ENCODE measurements around the gene PRKAR1B. TPM values are rescaled to one million over a fixed set of nuclear protein-coding genes. Genes with fewer than 3 reads are reported as not detected.

The PRKAR1B gene
- total RNA-seq, 1 donor from 2014 or later: 14.7 TPM

DNA sequence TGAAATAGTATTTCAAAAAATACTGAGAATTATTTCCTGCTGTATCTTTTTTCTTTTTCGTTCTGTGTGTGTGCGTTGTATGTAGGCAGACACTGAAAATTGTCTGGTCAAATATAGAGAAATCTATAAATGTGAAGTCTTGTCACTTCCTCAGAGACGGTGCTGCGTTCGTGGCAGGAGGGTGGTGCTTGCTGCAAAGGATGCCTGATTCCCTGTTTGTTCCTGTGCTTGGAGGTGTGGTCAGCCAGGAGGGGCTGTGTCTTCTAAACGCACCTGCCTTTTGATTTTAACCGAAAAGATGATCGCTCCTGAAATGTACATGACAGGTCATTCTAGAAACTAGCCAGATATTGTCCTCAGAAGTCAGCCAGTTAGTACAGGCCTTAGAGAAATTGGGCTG is 32.5 kb upstream of the PRKAR1B start:
- Histone ChIP-seq H3K4me2 (ENCODE audit: low read length) (no peak overlapping the region), H3K9ac (ENCODE audit: low read length) (no peak overlapping the region), H2AFZ (ENCODE audit: low read depth, low read length) (no peak overlapping the region), H3K4me1 (ENCODE audit: insufficient read depth, low read length) (no peaks in the 10 kb centered on the region), H3K9me3 (ENCODE audit: insufficient read depth, low read depth, low read length) (no peaks in the 10 kb centered on the region), H3K4me3 (ENCODE audit: insufficient read depth, low read depth, low read length) (no peak overlapping the region), H3K27ac (ENCODE audit: low read depth, low read length) (no peak overlapping the region), H3K79me2 (ENCODE audit: insufficient read depth, low read length) (no peaks in the 10 kb centered on the region), H3K36me3 (ENCODE audit: insufficient read depth, low read length) (peaks cover 18% of the 10 kb centered on the region), H4K20me1 (ENCODE audit: insufficient read depth, low read length) (no peaks in the 10 kb centered on the region), H3K27me3 (ENCODE audit: insufficient read depth, low read length) (no peaks in the 10 kb centered on the region)
- Mint-ChIP-seq H3K27ac (ENCODE audit: unreplicated experiment) (no peak overlapping the region), H3K4me3 (ENCODE audit: unreplicated experiment) (no peak overlapping the region), H3K27me3 (ENCODE audit: low read depth, unreplicated experiment) (no peaks in the 10 kb centered on the region), H3K9me3 (ENCODE audit: unreplicated experiment) (no peaks in the 10 kb centered on the region), H3K4me1 (ENCODE audit: low read depth, unreplicated experiment) (no peaks in the 10 kb centered on the region), H3K36me3 (ENCODE audit: low read depth, unreplicated experiment) (peaks cover 24% of the 10 kb centered on the region)
- no peak for DNase-seq (ENCODE audit: low read depth)
- TF ChIP-seq EZH2 (IDR thresholded peaks at IDR 0.05; ENCODE audit: insufficient read depth, low read length): no peak
- TF ChIP-seq, protein P1, sequence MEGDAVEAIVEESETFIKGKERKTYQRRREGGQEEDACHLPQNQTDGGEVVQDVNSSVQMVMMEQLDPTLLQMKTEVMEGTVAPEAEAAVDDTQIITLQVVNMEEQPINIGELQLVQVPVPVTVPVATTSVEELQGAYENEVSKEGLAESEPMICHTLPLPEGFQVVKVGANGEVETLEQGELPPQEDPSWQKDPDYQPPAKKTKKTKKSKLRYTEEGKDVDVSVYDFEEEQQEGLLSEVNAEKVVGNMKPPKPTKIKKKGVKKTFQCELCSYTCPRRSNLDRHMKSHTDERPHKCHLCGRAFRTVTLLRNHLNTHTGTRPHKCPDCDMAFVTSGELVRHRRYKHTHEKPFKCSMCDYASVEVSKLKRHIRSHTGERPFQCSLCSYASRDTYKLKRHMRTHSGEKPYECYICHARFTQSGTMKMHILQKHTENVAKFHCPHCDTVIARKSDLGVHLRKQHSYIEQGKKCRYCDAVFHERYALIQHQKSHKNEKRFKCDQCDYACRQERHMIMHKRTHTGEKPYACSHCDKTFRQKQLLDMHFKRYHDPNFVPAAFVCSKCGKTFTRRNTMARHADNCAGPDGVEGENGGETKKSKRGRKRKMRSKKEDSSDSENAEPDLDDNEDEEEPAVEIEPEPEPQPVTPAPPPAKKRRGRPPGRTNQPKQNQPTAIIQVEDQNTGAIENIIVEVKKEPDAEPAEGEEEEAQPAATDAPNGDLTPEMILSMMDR (IDR thresholded peaks at IDR 0.05; ENCODE audit: insufficient read depth, low read depth, low read length): no peak
- FAIRE-seq: no peak

DNA sequence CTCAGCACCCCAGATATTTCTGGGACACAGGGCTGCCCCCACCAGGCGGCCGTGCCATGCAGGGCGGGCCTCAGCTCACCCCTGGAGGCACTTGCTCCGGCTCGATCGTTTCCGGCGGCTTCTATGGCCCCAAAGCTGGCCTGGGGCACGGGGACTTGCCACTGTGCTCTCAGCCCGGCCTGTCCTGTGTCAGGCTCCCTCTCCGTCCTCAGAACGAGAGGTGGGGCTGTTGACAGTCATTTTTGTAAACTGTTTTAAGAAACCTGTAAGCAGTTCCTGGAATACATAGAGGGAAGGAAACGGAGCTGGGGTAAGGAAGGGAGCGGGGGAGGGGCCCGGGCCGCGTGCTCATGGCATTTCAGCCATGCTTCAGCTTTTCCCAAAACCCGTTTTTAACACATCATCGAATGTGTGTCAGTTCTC is 30.7 kb upstream of the PRKAR1B start:
- Mint-ChIP-seq H3K27me3 (ENCODE audit: low read depth, unreplicated experiment) (no peaks in the 10 kb centered on the region), H3K4me3 (ENCODE audit: unreplicated experiment) (no peak overlapping the region), H3K27ac (ENCODE audit: unreplicated experiment) (no peak overlapping the region), H3K36me3 (ENCODE audit: low read depth, unreplicated experiment) (peaks cover 30% of the 10 kb centered on the region), H3K4me1 (ENCODE audit: low read depth, unreplicated experiment) (no peaks in the 10 kb centered on the region), H3K9me3 (ENCODE audit: unreplicated experiment) (no peaks in the 10 kb centered on the region)
- Histone ChIP-seq H4K20me1 (ENCODE audit: insufficient read depth, low read length) (no peaks in the 10 kb centered on the region), H3K4me3 (ENCODE audit: insufficient read depth, low read depth, low read length) (no peak overlapping the region), H3K27ac (ENCODE audit: low read depth, low read length) (no peak overlapping the region), H2AFZ (ENCODE audit: low read depth, low read length) (no peak overlapping the region), H3K9ac (ENCODE audit: low read length) (no peak overlapping the region), H3K9me3 (ENCODE audit: insufficient read depth, low read depth, low read length) (no peaks in the 10 kb centered on the region), H3K4me1 (ENCODE audit: insufficient read depth, low read length) (no peaks in the 10 kb centered on the region), H3K36me3 (ENCODE audit: insufficient read depth, low read length) (peaks cover 15% of the 10 kb centered on the region), H3K27me3 (ENCODE audit: insufficient read depth, low read length) (no peaks in the 10 kb centered on the region), H3K4me2 (ENCODE audit: low read length) (no peak overlapping the region), H3K79me2 (ENCODE audit: insufficient read depth, low read length) (no peaks in the 10 kb centered on the region)
- FAIRE-seq (no peak), DNase-seq (ENCODE audit: low read depth) (no peak)
- no peak for TF ChIP-seq EZH2 (IDR thresholded peaks at IDR 0.05; ENCODE audit: insufficient read depth, low read length)
- TF ChIP-seq, protein P1 (IDR thresholded peaks at IDR 0.05; ENCODE audit: insufficient read depth, low read depth, low read length): no peak

DNA sequence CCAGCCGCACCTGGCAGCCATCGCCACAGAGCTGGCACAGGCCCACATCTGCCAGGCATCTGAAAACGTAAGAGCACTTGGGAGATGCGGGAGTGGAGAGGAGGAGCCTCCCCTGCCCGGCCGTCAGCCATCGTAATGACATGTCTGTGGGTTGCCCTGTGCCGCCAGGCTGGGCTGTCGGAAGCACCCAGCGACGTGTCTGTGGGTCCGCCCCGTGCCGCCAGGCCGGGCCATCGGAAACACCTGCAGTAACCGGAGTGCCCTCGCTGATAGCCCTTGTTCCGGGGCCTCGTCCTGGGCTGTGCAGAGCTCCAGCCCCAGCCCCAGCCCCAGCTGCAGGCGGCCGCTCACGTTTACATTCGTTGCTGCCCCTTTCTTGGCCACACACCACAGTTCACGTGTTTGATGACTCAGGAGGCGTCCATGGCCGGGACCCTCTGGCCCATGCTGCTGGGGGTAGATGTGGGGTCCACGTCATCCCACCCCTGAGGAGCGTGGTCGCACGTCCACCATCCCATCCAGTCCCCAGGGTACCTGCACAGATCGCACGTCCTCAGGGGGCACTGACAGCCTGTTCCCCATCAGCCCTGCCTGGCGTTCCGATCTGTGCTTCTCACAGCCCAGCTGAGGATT is 30.0 kb upstream of the PRKAR1B start:
- Mint-ChIP-seq H3K27ac (ENCODE audit: unreplicated experiment) (no peak overlapping the region), H3K36me3 (ENCODE audit: low read depth, unreplicated experiment) (peaks cover 33% of the 10 kb centered on the region), H3K27me3 (ENCODE audit: low read depth, unreplicated experiment) (no peaks in the 10 kb centered on the region), H3K9me3 (ENCODE audit: unreplicated experiment) (no peaks in the 10 kb centered on the region), H3K4me3 (ENCODE audit: unreplicated experiment) (no peak overlapping the region), H3K4me1 (ENCODE audit: low read depth, unreplicated experiment) (no peaks in the 10 kb centered on the region)
- TF ChIP-seq, protein P1 (IDR thresholded peaks at IDR 0.05; ENCODE audit: insufficient read depth, low read depth, low read length): no peak
- no peak for TF ChIP-seq EZH2 (IDR thresholded peaks at IDR 0.05; ENCODE audit: insufficient read depth, low read length)
- peaks cover 15% of the 10 kb centered on the region for H3K36me3 ChIP-seq (ENCODE audit: insufficient read depth, low read length)
- H3K4me3 ChIP-seq (ENCODE audit: insufficient read depth, low read depth, low read length): no peak overlapping the region
- no peaks in the 10 kb centered on the region for H3K9me3 ChIP-seq (ENCODE audit: insufficient read depth, low read depth, low read length)
- no peak overlapping the region for H3K27ac ChIP-seq (ENCODE audit: low read depth, low read length)
- FAIRE-seq (no peak), DNase-seq (ENCODE audit: low read depth) (no peak)
- no peaks in the 10 kb centered on the region for H3K27me3 ChIP-seq (ENCODE audit: insufficient read depth, low read length)
- H3K4me1 ChIP-seq (ENCODE audit: insufficient read depth, low read length): no peaks in the 10 kb centered on the region
- no peak overlapping the region for H2AFZ ChIP-seq (ENCODE audit: low read depth, low read length)
- no peaks in the 10 kb centered on the region for H3K79me2 ChIP-seq (ENCODE audit: insufficient read depth, low read length)
- no peak overlapping the region for H3K9ac ChIP-seq (ENCODE audit: low read length)
- H4K20me1 ChIP-seq (ENCODE audit: insufficient read depth, low read length): no peaks in the 10 kb centered on the region
- no peak overlapping the region for H3K4me2 ChIP-seq (ENCODE audit: low read length)

All from astrocyte (in vitro differentiated cells and primary cell).